CD4-positive, alpha-beta T cell treated with Interleukin-6 at 100 ng/mL for 8 hours (primary cell): ENCODE results near the gene EMC10.
"Not testable (repeated sequence)": the region's sequence is repeated elsewhere in the genome, so short reads cannot be mapped to it uniquely, and the experiment has no call there.

ENCODE experiments used
- DNase-seq: peaks from one replicate; pipeline ENCODE4 v3.0.0-alpha.2; 2020; ENCODE audit warnings: mixed read lengths, low spot score

Gene EMC10

GRCh38 chr19:50514346-50515167 lies 38.2 kb downstream of the EMC10 start:
- DNase-seq, result no peak

GRCh38 chr19:50515168-50515561 lies 38.9 kb downstream of the EMC10 start:
- no peak for DNase-seq

GRCh38 chr19:50516456-50516855 lies 40.1 kb downstream of the EMC10 start:
- no peak for DNase-seq

- DNase-seq, result no peak
Measured at GRCh38 chr19:50516964-50517703, 40.8 kb downstream of the EMC10 start.

GRCh38 chr19:50517704-50518075 lies 41.4 kb downstream of the EMC10 start:
- DNase-seq, result no peak

GRCh38 chr19:50518091-50519005 lies 42.0 kb downstream of the EMC10 start:
- DNase-seq, result no peak

- no peak for DNase-seq
Measured at GRCh38 chr19:50519006-50519575, 42.8 kb downstream of the EMC10 start.

GRCh38 chr19:50520822-50521465 lies 44.6 kb downstream of the EMC10 start:
- no peak for DNase-seq

GRCh38 chr19:50522881-50523280 lies 46.6 kb downstream of the EMC10 start:
- no peak for DNase-seq

- not testable (repeated sequence) for DNase-seq
Measured at GRCh38 chr19:50528052-50528451, 51.7 kb downstream of the EMC10 start.

- DNase-seq, result no peak
Measured at GRCh38 chr19:50531171-50531612, 54.9 kb downstream of the EMC10 start.

GRCh38 chr19:50532952-50533351 lies 56.6 kb downstream of the EMC10 start:
- no peak for DNase-seq

GRCh38 chr19:50534478-50534877 lies 58.2 kb downstream of the EMC10 start:
- DNase-seq, result no peak

GRCh38 chr19:50535672-50536187 lies 59.4 kb downstream of the EMC10 start:
- no peak for DNase-seq

- no peak for DNase-seq
Measured at GRCh38 chr19:50536662-50537305, 60.5 kb downstream of the EMC10 start.

GRCh38 chr19:50537306-50537685 lies 61.0 kb downstream of the EMC10 start:
- no peak for DNase-seq

- DNase-seq, result peak; percentile 30
Measured at GRCh38 chr19:50537769-50538230, 61.5 kb downstream of the EMC10 start.
